ENCODE measurements around the gene WFDC1.

DNA sequence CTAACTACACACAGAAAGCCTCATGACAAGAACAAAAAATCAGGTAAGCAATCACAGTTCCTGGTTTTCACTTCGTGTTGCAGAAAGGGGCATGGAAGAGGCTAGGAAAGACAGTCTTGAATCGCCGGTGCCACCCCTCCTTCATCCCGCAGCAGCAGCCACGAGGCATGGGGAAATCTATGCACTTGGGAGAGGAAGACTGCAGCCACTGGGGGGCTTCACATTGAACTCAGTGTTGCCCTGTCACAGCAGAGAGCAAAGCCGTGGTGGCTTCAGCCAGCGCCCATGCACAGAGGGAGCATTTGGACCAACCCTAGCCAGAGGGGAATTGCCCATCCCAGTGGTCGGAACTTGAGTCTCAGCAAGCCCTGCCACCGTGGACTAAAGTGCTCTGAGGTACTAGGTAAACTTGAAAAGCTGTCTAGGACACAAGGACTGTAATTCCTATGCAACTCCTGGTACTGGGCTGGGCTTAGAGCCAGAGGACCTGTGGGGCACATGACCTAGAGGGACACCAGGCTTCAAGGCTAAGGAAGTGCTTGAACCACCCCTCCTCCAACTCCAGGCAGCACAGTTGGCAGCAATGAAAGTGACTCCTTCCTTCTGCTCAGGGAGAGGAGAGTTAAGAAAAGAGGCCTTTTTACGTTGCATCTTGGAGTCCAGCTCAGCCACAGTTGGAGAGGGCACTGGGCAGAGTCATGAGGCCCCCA is 38.5 kb downstream of the WFDC1 start:
- TF ChIP-seq YY1 (IDR thresholded peaks at IDR 0.05; ENCODE audit: low read depth) (no peak), POLR2AphosphoS5 (IDR thresholded peaks at IDR 0.05; ENCODE audit: low read depth, low read length) (no peak), SIN3A (IDR thresholded peaks at IDR 0.05; ENCODE audit: borderline replicate concordance, low read depth, low read length) (no peak), FOSL2 (IDR thresholded peaks at IDR 0.05; ENCODE audit: borderline replicate concordance, low read depth) (no peak), ELF1 (IDR thresholded peaks at IDR 0.05) (no peak), SMC3 (IDR thresholded peaks at IDR 0.05; ENCODE audit: low read depth, low read length) (no peak), RAD21 (IDR thresholded peaks at IDR 0.05; ENCODE audit: low read length) (no peak), NRF1 (IDR thresholded peaks at IDR 0.05; ENCODE audit: low read depth, low read length) (no peak), RXRA (IDR thresholded peaks at IDR 0.05; ENCODE audit: borderline replicate concordance, low read depth) (no peak)
- TF ChIP-seq, protein P1, sequence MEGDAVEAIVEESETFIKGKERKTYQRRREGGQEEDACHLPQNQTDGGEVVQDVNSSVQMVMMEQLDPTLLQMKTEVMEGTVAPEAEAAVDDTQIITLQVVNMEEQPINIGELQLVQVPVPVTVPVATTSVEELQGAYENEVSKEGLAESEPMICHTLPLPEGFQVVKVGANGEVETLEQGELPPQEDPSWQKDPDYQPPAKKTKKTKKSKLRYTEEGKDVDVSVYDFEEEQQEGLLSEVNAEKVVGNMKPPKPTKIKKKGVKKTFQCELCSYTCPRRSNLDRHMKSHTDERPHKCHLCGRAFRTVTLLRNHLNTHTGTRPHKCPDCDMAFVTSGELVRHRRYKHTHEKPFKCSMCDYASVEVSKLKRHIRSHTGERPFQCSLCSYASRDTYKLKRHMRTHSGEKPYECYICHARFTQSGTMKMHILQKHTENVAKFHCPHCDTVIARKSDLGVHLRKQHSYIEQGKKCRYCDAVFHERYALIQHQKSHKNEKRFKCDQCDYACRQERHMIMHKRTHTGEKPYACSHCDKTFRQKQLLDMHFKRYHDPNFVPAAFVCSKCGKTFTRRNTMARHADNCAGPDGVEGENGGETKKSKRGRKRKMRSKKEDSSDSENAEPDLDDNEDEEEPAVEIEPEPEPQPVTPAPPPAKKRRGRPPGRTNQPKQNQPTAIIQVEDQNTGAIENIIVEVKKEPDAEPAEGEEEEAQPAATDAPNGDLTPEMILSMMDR (IDR thresholded peaks at IDR 0.05): no peak
- TF ChIP-seq, protein P2, sequence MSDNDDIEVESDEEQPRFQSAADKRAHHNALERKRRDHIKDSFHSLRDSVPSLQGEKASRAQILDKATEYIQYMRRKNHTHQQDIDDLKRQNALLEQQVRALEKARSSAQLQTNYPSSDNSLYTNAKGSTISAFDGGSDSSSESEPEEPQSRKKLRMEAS (IDR thresholded peaks at IDR 0.05; ENCODE audit: low read depth): no peak
- TF ChIP-seq, protein P3, sequence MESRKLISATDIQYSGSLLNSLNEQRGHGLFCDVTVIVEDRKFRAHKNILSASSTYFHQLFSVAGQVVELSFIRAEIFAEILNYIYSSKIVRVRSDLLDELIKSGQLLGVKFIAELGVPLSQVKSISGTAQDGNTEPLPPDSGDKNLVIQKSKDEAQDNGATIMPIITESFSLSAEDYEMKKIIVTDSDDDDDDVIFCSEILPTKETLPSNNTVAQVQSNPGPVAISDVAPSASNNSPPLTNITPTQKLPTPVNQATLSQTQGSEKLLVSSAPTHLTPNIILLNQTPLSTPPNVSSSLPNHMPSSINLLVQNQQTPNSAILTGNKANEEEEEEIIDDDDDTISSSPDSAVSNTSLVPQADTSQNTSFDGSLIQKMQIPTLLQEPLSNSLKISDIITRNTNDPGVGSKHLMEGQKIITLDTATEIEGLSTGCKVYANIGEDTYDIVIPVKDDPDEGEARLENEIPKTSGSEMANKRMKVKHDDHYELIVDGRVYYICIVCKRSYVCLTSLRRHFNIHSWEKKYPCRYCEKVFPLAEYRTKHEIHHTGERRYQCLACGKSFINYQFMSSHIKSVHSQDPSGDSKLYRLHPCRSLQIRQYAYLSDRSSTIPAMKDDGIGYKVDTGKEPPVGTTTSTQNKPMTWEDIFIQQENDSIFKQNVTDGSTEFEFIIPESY (IDR thresholded peaks at IDR 0.05; ENCODE audit: borderline replicate concordance, low read depth): no peak
